ENCODE measurements around the gene KHDC4.
A peak's percentile ranks its signal among the peaks of the same experiment; 100 is the strongest.

The KHDC4 gene

DNA sequence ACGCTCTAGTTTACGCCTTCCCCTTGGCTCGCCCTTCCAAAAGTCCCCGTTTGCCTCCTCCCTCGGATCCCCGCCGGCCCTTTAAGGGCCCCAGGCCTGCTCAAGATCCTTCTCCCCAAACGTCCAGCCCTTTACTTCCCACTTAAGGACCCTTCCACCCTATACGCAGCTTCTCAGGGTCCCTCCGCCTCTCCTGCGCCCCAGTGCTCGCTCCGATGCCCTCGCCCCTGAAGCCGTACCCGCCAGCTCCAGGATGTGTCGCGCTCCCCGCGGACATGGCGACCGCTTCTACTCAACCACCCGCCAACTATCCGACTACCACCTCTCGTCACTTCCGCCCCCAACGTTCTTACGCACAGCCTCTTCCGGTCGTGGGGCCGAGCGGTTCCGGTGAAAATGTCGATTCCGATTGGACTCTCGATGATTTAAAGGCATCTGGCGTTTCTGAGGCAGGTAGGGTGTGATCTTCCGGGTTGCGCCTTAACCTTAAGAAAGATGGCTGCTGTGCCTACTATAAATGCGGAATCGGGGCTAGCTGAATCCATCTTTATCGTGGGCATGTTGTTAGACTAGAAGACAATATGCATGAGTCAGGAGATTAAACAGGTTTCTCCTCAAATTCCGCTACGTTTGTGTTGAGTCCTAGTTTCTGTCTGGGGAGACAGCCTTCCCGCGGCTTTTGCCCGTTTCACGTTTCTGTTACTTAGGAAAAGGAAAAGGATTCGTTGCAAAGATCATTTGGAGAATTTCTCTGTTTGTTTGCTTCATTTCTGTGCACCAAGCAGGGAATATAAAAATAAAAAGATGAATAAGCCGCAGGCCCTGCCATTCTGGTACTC lies at the start of gene KHDC4:
TSS of gene KHDC4 (minus strand) at position 317 of the 839 bp plus-strand sequence. CDS start at position 277, 40 bp downstream.
- peak; percentile 94 for DNase-seq (ENCODE audit: low read depth, low spot score)

DNA sequence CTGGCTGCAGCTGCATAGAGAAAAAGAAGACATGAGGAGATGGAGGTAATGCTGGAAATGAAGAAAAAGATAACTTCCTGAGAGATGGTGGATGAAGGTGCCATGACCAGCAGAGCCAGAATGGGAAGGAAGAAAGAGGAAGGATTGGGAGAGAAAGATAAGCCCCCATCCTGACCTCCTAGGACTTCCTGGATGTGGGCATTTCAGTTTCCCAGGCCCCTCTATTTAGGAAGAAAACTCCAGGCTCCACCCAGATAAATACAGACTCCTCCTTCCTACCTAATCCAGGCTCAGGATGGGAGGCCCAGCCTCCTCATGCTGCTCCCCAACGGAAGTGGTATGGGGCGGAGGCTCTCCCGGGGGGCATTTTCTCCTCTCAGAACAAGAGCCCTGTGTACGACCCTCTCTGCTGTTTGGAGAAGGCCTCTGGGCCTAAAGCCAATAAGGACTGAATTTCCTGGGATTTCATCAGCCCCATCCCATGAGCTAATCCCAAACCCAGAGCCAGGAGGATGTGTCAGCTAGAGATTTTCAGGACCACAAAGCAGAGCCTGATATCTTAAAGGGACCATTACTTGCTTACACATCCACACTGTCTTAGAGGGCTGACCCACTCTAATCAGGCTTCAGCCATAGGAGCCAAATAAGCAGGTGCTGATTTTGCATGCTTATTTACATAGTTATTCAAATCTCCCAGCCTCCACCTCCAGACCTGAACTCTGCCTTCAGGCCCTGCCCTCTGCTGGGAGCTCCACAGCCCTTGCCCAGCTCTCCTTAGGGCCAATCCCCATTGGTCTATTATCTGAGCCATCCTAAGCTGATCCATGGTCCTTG lies 49.2 kb upstream of the KHDC4 start:
- DNase-seq (ENCODE audit: low read depth, low spot score) = no peak

DNA sequence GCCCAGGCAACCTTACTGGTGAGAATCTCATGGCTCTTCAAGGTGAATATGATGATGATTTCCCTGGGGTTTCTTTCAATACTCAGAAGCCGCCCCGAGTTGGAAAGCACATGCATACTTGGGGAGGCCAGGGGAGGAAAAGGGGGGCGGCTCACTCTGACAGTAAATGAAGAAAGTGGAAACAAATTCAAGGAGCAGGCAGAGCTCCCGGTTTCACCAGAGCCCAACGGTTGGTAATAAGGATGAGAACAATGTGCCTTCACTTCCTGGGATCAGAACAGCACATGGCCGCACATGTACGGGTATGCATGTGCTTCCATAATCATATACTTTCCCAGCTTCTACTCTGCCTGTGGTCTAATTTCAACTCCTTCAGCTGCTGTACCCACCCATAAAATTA lies 47.9 kb upstream of the KHDC4 start:
- no peak for DNase-seq (ENCODE audit: low read depth, low spot score)

DNA sequence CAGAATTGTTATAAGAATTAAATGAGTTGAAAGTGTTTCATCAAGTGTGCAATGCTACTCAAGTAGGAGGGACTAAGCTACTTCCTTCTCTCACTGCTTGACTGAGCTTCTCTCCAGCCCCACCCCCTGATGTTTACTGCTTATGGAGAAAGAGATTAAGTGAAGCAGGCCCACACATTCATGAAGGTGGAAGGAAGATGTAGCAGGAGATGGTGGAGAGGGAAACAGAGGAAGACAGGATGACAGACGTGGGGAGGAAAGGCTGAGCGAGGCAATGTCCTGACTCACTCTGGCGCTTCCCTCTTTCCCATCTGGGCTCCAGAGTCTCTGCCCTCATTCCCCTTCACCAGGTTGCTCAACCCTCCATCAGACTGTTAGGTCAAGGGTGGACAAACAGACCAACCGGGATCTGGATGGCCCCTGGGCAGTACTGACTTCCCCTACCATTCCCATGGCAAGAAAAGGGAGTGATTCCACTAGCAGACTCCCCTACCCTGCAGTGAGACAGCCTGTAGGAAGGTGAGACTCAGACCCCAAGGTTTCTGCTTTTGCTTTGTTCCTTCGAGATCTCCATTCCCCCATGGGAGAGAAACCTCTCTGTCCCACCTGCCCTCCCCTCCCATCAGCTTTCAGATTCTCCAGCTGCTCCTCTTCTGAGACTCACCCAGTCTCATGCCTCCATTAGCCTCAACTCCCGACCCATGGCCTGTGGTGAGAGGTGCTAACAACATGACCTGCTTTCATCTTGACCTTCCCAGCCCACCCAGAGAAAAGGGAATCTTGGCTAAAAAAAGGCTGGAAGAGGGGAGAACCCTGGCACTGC lies 47.3 kb upstream of the KHDC4 start:
- no peak for DNase-seq (ENCODE audit: low read depth, low spot score)

DNA sequence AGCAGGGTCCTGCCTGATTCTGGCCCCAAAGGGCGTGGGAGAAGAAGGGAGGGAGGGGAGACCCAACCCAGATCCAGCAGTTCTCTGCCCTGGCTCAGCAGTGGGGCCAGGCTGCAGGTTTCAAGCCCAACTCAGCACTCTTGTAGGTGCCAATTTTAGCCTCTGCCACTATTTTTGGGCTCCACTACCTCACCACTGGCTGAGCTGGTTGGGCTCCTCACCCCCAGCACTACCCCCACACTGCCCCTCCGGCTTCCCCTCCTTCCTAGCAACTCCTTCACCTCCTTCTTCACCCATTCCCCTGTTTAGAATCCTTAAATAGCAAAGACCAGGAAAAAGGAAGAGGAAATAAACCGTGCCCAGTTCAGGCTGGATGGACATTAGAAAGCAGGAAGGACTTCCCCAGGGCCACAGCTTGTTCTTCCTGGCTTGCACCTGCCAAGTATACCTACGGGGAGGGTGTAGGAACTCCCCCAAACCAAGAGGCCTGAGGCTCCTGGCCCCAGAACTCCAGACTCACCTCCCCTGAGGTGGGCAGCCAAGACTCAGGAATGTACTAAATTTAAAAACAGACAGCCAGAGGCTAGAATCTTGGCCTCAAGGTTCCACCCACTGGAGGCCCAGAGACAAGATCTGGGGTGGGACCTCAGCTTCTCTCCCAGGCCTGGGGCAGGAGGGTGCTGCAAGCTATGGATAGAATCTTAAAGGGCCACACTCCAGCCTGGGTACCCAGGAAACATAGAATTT lies 45.6 kb upstream of the KHDC4 start:
- DNase-seq (ENCODE audit: low read depth, low spot score) = no peak

GRCh38 chr1:155978973-155979429 lies 44.8 kb upstream of the KHDC4 start:
- no peak for DNase-seq (ENCODE audit: low read depth, low spot score)

DNA sequence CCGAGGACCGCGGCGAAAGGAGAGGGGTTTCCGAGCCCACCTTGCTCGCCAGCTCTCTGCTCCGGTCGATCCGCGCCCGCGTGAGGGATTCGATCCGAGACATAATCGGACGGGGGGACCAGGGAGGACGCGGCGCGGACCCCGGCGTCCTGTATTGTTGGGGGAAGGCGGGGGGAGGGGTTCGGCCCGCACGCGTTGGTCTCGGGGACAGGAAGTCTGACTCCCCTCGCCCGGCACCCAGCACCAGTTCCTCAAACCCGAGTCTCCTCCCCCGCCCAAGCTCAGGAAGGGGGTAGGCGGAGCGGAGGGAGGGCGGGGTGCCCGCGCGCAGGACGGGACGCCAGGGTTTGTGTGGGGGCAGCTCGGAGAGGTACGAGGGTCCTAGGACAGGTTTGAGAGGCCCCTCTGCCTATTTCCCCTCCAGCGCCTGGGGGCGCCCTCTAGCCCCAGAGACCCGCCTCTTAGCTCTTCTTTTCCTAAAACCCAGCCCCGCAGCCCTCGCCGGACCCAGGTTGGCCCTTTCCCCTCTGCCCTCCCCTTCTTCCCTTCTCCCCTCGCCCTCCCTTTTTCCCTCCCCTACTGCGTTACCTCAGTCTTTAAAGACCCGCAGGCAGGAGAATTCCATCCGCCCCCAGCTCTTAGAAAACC lies 44.2 kb upstream of the KHDC4 start, which contains the start of gene ARHGEF2:
TSS of gene ARHGEF2 (minus strand) at position 223 of the 648 bp plus-strand sequence. CDS start at position 103, 120 bp downstream.
- no peak for DNase-seq (ENCODE audit: low read depth, low spot score)

GRCh38 chr1:155977690-155978324 lies 43.6 kb upstream of the KHDC4 start:
- no peak for DNase-seq (ENCODE audit: low read depth, low spot score)

DNA sequence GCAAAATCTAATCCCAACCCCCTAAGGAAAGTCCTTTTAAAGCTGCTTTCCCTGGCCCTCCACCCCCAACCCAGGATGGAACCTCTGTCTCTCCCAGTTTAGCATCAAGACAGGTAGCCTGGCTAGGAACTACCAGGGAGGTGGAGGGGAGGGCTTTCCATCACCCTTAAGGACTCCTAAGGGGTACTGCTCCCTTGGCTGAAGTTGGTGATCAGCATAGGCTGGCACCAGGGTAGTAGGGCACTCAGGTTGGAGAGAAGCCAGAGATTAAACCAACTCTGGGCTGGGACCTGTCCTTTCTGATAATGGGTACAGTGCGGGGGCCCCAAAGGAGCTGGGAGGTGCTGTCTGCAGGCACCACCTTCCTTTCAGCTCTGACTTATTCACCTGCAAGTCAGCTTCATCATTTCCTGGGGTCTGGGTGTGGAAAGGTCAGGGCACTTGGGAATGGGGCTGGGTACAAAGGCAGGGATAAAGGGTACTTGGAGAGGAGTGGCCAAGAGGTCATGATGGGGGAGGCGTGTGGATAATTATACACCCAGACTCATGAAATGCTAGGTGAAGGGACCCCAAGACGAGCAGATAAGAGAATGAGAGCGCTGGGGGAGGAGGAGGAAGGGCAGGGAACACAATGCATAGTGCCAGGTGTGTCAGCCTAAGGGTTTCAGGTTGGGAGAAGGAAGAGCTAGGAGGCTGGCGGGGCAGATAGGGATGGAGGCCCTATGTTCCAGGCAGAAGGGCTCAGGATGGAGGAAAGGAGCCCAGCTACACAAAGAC lies 42.9 kb upstream of the KHDC4 start:
- no peak for DNase-seq (ENCODE audit: low read depth, low spot score)

- peak; percentile 75 for DNase-seq (ENCODE audit: low read depth, low spot score)
These were observed 42.1 kb upstream of the KHDC4 start for GRCh38 chr1:155976062-155976912.

GRCh38 chr1:155975375-155976061 lies 41.3 kb upstream of the KHDC4 start:
- DNase-seq (ENCODE audit: low read depth, low spot score) = no peak

DNA sequence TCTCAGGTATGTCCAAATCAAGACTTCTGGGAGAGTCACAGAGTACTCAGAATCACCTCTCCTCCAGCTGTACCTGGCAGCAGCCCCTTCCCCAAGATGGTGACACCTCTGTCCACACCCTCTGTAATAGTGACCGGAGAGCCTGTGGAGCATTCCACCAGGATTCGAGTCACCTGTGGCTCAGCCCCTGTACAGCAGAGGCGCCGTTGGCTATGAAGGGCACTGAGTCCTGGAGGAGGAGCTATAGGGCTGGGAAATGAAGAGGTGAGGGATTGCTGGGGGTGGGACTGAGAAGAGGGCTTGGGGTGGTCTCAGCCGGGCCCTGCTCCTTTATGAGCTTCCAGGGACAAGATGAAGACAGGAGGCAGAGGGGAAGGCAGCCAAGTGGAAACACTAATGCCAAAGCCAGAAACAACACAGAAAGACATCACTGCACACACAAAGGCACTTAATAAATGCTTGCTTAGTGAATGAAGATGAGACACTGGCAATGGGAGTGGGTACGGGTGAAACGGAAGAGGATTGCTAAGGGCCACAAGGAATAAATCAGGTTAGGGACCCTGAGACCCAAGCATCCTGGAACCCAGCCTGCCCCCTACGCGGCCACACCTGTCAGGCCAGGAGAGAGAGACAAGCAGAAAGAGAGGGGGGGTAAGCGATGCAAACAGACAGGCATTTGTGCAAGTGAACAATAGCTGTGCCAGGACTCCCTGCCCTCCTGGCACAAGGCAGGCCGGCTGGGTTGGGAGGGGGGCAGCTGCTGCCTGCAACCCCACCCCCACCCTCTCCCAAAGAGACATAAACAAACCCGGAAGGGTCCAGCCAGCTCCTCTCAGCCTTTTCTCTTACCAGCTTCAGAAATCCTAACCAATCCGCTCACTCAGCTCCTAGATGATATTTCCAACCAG lies 40.2 kb upstream of the KHDC4 start:
- DNase-seq (ENCODE audit: low read depth, low spot score) = no peak

GRCh38 chr1:155973723-155974122 lies 39.5 kb upstream of the KHDC4 start:
- no peak for DNase-seq (ENCODE audit: low read depth, low spot score)

DNA sequence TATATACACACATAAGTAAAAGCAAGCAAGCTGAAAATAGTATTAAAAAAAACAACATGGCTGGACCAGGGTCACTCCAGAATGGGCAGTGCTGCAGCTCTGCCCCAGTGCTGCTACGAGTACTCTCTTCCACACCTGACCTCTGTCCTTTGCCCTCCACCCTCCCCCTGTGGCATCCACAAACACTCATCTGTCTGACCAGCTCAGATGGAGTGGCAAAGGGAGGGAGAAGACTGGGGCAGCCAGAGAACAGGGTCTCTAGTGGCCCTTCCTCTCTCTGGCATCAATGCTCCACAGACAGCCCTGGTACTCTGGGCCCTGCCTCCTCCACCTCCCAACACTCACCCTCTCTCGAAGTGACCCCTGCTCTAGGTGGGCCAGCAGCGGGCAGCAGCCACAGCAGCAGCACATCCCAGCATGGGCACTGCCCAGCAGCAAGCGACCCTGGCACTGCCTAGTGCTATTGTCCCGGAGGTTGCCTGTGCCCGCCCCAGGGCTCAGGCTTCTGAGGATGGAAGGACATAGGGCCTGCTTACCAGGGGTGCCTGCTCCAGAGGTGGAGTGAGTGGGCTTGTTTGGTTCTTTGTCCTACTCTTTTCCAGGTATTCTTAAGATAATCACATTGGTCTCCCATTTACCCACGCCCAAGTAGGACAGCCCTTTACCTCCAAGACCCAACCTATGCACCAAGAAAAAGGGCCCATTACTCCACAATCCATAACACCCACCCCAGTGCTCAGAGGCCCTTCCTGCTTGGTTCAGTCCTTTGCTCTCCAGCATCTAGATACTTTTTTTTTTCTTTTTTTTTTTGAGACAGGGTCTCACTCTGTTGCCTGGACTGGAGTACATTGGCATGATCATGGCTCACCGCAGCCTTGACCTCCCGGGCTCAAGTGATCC lies 37.9 kb upstream of the KHDC4 start:
- no peak for DNase-seq (ENCODE audit: low read depth, low spot score)

GRCh38 chr1:155970531-155971167 lies 36.4 kb upstream of the KHDC4 start:
- no peak for DNase-seq (ENCODE audit: low read depth, low spot score)
